Fibroblast of villous mesenchyme (primary cell): ENCODE measurements around the gene FAM3C. TPM values are rescaled to one million over a fixed set of nuclear protein-coding genes. Genes with fewer than 3 reads are reported as not detected.
A peak's percentile ranks its signal among the peaks of the same experiment; 100 is the strongest.
"Not testable (repeated sequence)": the region's sequence is repeated elsewhere in the genome, so short reads cannot be mapped to it uniquely, and the experiment has no call there.

Experiments used
- DNase-seq: peaks from one replicate; pipeline ENCODE4 v3.0.0-alpha.2; 2010; ENCODE audit warnings: low read depth
- H3K4me3 ChIP-seq: 2 replicates; pipeline ENCODE4 v1.5.1; 2011; ENCODE audit warnings: low read depth, mild to moderate bottlenecking, low read length
- CTCF ChIP-seq: IDR thresholded peaks from 2 replicates; pipeline ENCODE4 v1.5.1; 2012; ENCODE audit warnings: low read depth, mild to moderate bottlenecking, low read length; ENCODE audit not compliant: insufficient read depth
- total RNA-seq: library from RNA; depleted of rRNA; stranded (reverse); fragments of >200 nt; gene quantifications from 2 replicates; pipeline ENCODE4 v1.2.3, GENCODE V29; 2012

The FAM3C gene
- total RNA-seq, 1 donor, result 35.8 TPM

GRCh38 chr7:121328508-121329190 lies 67.5 kb downstream of the FAM3C start, which contains the start of gene WNT16:
TSS of gene WNT16 (plus strand) at chr7:121329000. CDS start at chr7:121329293, 293 bp downstream.
- H3K4me3 ChIP-seq, result peak within 1 kb of the TSS; percentile 50
- DNase-seq, result no peak

GRCh38 chr7:121327671-121328070 lies 68.4 kb downstream of the FAM3C start:
- DNase-seq, result no peak
- H3K4me3 ChIP-seq, result no peak overlapping the region
- no peak for TF ChIP-seq CTCF

More at GRCh38 chr7:121328508-121329190, 67.5 kb downstream of the FAM3C start, which contains the start of gene WNT16:
- TF ChIP-seq CTCF, result no peak

GRCh38 chr7:121323515-121324302 lies 72.4 kb downstream of the FAM3C start:
- DNase-seq, result no peak
- no peak for TF ChIP-seq CTCF
- H3K4me3 ChIP-seq, result no peak overlapping the region

GRCh38 chr7:121322460-121322859 lies 73.6 kb downstream of the FAM3C start:
- no peak overlapping the region for H3K4me3 ChIP-seq
- no peak for DNase-seq
- no peak for TF ChIP-seq CTCF

- not testable (repeated sequence) for H3K4me3 ChIP-seq, DNase-seq
These were observed 80.9 kb downstream of the FAM3C start for GRCh38 chr7:121315170-121315569.

GRCh38 chr7:121313793-121314676 lies 82.1 kb downstream of the FAM3C start:
- no peak for TF ChIP-seq CTCF
- peak; percentile 30 for DNase-seq
- H3K4me3 ChIP-seq, result no peak overlapping the region

GRCh38 chr7:121313220-121313792 lies 82.8 kb downstream of the FAM3C start:
- no peak for TF ChIP-seq CTCF
- H3K4me3 ChIP-seq, result no peak overlapping the region
- DNase-seq, result no peak
